ENCODE results near the gene AQP12B.
"Not testable (repeated sequence)": the region's sequence is repeated elsewhere in the genome, so short reads cannot be mapped to it uniquely, and the experiment has no call there.

The AQP12B gene, protein sequence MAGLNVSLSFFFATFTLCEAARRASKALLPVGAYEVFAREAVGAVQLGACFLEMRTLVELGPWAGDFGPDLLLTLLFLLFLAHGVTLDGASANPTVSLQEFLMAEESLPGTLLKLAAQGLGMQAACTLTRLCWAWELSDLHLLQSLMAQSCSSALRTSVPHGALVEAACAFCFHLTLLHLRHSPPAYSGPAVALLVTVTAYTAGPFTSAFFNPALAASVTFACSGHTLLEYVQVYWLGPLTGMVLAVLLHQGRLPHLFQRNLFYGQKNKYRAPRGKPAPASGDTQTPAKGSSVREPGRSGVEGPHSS

DNA sequence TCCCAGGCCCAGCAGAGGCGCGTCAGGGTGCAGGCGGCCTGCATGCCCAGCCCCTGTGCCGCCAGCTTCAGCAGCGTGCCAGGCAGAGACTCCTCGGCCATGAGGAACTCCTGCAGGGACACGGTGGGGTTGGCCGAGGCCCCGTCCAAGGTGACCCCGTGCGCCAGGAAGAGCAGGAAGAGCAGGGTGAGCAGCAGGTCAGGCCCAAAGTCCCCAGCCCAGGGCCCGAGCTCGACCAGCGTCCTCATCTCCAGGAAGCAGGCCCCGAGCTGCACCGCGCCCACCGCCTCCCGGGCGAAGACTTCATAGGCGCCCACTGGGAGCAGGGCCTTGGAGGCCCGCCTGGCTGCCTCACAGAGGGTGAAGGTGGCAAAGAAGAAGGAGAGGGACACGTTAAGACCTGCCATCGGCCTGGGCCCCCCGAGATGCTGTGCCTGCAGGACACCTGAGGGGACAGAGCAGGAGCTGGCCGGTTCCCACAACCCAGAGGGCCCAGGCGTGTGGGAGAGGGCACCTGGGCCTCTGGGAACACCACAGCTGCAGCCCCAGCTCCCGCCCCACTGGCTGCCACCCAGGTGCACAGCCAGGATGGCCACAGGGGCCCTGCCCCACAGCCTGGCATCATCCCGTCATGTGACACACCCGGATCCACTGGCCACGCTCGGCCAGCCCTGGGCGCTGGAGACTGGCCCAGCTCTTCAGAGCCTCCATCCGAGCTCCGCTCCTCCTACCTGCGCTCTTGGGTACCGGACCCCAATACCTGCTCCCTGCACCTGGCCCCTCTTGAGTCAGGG lies at the start of gene AQP12B:
Gene AQP12B, minus strand, starts transcription at position 455 of the 794 bp plus-strand sequence. Its CDS starts 48 bp downstream, at position 407.
- DNase-seq (ENCODE audit: low read depth): not testable (repeated sequence)

DNA sequence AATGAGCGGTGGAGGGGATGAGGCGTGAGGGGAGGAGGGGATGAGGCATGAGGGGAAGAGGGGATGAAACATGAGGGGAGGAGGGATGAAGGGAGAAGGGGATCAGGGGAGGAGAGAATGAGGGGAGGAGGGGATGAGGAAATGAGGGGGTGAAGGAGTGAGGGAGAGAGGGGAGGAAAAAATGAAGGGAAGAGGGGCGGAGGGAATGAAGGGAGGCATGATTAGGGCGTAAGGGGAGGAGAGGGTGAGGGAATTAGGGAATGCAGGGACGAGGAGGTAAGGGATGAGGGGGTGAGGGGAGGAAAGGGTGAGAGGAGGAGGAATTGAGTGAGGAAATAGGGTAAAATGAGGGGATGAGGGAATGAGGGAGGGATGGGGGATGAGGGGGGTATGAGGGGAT lies 49.5 kb upstream of the AQP12B start:
- no peak for DNase-seq (ENCODE audit: low read depth)

DNA sequence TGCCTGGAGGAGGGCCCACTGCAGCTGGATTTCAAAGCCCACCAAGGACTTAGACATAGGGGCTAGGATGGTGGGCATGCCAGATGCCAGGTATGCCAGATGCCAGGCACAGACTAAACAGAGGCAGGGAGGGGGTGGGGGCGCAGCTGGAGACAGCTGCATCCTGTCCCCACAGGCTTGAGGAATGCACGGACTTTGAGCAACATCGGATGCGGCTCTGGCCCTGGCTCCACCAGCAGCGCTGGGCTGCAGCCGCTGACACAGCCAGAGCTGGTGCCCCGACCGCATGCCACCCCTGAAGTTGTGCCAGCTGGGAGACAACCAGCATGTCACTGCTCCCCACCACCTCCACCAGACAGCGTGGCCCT lies 48.5 kb upstream of the AQP12B start:
- no peak for DNase-seq (ENCODE audit: low read depth)

DNA sequence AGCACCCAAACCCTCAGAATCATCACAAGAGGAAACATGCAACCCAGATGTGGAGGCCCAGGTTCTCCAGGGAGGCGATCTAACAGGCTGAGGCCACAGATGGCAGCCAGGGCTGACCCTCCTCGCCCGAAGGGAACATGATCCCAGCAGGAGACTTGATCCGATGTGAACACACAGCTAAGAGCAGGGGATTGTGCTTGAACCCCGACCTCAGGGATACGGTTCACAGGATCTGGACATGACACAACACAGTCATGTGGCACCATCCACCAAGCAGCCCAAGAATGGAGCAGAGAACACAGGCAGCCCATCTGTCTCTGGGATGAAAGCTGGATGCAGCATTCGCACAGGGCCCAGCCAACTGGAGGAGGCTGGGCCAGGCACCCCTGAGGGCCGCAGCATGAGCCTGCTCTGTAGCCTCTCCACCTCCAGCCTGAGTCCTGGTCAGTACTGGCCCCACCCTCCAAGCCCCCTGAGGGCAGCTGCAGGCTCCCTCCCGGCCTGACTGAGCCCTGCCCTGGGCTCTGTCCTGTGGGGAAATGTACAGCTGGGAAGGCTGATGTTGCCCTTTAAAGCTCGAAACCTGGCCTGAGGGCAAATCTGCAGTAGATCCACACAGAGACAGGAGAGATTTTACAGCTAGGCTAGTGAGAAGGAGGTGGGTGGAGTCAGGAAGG lies 48.0 kb upstream of the AQP12B start:
- DNase-seq (ENCODE audit: low read depth): no peak

DNA sequence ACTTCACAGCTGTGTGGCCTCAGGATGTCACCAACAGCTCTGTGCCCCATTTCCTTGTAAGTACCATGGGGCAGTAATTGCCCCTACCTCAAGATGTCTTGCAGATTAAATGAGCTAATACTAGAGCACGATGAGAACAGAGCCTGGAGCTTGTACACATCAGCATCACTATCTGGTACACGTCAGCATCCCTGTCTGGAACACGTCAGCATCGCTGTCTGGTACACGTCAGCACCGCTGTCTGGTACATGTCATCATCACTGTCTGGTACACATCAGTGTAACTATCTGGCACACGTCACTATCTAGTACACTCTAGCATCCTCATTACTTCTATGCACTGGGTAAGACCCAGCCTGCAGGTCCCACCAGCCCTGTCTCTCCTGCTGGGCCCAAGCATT lies 46.1 kb upstream of the AQP12B start:
- DNase-seq (ENCODE audit: low read depth): no peak

DNA sequence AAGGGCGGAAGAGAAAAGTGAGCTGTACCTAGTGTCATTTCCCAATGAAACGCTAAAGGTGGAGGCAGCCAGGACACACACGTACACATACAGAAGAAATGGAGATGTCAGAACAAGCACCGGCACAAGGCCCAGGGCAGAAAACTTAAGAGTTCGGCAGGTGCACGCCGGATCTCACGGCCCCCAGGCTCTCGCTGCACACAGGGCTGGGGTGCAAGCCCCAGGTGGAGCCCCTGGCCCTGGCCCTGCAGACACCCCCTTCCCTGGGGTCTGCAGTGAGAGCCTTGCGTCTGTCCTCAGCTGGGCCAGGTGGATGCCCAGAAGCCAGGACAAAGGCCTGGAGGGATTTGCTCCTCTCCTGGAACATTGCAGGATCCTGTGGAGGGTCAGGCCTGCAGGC lies 45.7 kb upstream of the AQP12B start:
- DNase-seq (ENCODE audit: low read depth): no peak

DNA sequence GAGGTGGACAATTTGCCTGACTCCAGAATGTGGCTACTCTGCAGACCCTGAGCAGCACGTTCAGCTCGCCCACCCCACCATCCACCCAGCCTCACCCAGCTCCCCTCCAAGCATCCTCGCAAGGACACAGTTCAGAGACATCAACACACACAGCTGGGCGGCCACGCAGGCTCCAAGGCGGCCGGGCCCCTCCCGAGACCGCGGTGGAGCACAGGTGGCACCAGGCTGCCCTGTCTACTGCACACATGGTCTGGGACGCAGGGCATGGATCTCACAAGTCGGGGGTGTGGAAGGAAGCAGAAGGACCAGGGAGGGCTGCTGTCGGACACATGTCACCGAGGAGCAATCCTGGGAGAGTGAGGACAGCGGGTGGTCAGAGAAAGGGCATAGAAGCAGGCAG lies 45.2 kb upstream of the AQP12B start:
- no peak for DNase-seq (ENCODE audit: low read depth)

DNA sequence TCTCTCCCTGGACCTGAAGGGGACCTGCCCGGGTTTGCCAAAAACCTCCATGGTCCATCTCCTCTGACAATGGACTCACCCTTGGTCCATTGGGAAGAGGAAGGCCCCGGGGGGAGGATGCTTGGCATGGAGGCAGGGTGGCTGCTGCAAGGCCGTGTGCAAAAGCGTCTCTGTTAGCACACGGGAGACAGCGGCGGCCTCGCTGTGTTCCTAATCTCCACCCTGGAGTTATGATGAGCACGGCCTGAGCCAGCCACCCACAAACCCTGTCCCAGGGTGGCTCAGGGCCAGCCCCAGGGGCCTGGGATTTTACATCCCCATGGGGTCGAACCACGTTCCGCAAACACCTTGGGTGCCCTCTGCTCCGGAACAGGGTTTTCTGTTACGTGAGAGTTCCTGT lies 44.8 kb upstream of the AQP12B start:
- DNase-seq (ENCODE audit: low read depth): no peak

DNA sequence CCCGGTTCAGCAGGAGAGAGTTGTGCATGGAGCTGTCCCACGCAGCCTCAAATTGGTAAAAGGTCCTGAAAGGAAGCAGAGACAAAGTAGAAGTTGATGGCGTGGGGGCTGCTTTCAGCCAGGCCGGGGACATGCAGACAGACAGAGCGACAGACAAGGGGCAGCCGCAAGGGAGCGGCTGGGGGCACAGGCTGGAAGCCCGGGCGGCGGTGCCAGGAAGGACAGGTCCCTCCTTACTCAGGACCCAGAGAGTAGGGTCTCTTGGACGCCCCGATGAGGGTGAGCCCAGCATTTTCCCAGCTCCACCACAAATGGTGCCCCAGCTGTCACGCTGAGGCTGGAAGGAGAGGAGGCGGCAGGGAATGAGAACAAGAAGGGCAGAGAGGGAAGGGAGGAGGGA lies 44.2 kb upstream of the AQP12B start:
- DNase-seq (ENCODE audit: low read depth): no peak

DNA sequence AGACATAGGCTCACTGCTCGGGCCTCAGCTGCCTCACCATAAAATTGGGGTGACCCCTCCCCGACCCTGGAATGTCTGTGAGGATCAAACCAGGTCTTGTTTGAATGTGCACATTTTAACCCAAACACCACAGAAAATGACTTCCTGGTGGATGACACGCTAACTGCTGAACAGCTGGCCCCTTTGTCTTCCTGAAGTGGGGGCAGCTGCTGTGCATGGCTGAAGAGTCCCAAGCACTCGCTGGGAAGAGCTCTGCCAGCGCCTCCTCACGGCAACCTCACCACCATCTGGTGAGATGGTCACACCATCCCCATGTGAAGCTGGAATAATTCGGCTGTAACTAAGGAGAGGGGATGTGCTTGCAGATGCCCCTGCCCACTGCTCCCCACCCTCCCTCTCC lies 43.0 kb upstream of the AQP12B start:
- no peak for DNase-seq (ENCODE audit: low read depth)

DNA sequence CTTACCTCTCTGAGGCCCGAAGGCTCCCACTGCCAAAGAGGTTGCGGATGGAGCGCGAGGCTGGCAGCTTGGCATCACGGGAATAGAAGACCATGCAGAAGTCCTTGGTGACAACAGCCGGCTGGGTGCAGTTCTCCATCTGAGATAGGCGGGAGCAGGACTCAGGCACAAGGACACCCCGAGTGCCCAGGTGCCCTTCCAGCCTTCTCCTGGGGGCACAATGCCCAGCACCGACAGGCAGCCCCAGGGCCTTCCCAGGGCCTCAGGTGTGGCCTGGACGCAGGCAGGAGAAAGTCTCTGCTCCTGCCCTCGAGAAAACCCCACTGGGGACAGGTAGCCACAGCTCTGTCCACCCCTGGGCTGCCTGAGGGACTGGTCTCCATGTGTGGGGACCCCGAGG lies 42.6 kb upstream of the AQP12B start:
- no peak for DNase-seq (ENCODE audit: low read depth)

DNA sequence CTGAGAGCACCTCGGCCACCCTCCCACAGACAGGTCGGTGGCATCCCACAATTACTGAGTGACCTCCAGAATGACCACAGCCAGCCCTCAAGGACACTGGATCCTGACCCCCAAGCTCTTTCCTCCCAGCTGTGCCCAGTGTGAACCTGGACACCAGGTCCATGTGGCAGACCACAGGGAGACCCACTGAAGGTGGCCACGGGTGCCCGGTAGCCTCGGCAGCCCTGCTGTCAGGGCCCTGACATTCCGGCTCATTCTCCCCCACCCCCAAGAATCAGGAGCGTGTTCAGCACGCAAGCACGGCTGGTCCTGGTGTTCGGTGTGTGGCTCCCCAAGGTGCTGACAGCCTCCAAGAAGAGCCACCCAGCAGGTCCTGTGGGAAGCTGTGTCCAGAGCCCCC lies 41.7 kb upstream of the AQP12B start:
- DNase-seq (ENCODE audit: low read depth): no peak

DNA sequence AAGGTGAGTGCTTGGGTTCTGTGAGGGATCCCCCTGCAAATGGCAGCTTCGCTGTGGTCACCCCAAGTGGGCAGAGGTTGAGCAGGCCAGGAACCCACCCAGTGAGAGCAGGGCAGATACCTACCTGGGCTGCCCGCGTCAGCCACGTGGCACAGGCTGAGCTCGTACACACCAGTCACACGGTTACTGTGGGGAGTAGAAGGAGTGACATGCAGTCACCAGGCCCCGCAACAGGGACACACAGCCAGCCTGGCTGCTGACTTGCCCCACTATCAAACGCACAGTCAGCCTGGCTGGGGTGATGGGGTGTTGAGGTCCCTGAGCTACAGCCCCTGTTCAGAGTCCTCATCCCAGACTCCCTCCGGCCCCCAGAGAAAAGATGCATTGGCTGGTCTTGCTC lies 41.2 kb upstream of the AQP12B start:
- DNase-seq (ENCODE audit: low read depth): no peak

DNA sequence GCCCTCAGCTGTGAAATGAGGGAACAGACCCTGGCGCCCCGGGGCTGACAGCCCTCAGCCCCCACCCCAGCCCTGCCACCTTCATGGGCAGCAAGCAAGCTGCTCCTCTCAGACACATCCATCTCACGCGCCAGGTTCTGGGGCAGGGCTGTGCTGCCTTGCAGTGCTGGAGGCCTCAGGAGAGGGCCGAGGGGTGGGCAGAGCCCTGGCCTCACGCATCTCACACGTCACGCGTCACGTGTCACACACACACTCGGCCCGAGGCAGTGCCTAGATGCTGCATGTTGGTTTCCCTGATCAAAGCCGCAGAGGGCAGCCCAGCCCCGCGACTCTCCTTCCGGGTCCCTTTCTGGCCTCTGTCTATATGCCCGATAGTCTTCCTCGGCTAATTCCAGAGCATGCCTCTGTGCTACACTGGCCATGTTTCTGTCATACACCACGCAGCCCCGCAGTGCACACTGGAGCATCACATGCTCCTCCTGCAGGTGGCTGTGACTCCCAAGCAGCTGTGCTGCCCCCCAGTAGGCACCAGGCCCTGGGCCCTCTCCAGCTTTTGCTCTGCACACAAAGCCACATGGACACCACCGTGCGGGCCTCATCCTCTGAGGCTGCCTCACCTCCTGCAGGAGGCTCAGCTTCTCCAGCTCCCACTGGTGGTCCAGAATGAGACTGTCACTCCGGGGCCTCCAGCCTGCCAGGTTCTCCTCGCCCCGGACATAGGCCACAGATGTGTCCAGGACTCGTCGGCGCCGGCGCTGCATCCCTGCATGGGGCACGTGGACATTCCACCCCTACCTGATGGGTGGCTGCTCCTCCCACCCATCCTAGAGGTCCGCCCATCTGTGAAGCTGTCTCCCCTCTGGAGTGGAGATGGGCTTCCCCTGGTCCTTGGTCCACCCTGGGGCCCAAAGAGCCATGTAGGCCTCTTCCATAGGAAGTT lies 40.4 kb upstream of the AQP12B start:
- no peak for DNase-seq (ENCODE audit: low read depth)

DNA sequence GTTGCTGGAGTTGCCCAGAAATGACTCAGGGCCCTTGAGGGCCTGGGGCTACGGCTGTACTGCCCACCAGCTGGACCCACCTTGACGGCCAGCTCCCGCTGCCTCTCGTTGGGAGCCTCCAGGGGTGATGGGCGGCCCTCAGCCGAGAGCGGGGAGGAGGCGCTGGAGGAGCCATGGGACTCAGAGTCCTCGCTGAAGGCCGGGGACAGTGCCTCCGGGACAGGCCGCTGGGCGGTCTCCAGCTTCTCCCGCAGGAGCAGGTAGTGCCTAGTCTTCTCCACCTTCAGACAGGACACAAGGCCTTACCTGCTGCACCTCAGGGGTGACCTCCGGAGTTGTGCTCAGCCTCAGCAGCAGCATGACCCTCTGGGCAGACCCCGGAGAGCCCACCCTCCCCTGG lies 39.7 kb upstream of the AQP12B start:
- no peak for DNase-seq (ENCODE audit: low read depth)

DNA sequence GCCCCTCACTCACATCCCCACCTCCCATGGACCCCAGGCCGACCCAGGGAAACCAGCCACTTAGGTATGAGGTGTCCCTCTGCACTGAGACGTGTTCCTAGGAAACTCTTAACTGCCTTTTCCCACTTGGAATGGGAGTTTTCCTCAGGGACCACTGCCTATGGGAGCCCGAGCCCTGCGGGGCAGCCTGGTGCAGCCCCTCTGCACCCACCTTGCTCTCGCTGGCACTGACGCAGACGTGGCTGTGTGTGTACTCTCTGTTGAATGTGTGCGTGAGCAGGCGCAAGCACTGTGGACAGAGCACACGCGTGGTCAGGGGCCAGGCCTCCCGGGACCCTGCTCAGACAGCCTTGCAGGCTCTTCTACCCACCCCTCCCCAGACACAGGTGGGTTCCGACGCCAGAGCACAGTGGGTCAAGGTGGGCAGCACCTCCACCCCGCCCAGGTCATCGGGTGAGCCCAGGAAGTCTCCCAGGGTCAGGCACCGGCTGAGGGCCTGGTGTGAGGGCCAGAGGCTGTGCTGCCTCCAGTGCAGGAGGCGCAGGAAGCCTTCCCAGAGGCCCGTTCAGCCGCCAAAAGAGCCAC lies 39.0 kb upstream of the AQP12B start:
- DNase-seq (ENCODE audit: low read depth): no peak

DNA sequence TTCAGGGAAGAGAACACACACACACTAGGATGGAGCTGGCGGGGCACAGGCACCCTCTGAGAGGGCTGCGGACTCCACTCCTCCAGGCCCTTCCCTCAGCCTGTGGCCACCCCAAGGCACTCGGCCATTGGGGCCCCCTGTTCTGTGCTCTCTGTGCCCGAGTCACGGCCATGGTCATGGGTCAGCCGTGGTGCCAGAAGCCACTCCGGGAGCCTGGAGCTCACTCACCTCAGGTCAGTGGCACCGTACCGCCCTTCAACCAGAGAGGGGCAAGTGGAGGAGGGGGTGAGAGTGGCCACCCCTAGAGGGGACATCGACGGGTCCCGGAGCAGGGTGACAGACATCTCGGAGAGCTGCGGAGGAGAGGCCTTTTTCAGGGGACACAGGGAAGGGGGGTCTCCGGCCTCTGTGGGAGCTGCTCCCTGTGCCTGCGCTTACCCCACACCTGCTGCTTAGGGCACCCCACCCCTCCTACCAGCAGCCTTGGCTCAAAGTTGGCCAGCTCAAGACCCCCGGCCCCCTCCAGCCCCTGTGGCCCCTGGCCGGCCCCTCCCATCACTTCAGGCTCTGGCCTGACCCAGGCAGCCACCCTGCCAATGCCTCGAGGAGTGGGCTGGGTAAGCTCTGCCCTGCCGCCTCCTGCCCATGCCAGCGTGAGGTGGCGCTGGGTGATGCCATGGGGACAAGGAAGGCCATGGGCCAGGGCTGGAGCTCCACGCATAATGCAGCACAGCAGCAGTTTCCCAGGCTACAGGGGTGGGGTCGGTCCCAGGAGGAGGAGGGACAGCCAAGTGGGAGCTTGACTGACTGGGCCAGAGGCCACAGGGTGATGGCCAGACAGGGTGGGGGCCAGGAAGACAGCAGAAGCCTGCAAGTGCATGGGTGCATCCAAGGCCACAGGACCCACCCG lies 38.3 kb upstream of the AQP12B start:
- no peak for DNase-seq (ENCODE audit: low read depth)

DNA sequence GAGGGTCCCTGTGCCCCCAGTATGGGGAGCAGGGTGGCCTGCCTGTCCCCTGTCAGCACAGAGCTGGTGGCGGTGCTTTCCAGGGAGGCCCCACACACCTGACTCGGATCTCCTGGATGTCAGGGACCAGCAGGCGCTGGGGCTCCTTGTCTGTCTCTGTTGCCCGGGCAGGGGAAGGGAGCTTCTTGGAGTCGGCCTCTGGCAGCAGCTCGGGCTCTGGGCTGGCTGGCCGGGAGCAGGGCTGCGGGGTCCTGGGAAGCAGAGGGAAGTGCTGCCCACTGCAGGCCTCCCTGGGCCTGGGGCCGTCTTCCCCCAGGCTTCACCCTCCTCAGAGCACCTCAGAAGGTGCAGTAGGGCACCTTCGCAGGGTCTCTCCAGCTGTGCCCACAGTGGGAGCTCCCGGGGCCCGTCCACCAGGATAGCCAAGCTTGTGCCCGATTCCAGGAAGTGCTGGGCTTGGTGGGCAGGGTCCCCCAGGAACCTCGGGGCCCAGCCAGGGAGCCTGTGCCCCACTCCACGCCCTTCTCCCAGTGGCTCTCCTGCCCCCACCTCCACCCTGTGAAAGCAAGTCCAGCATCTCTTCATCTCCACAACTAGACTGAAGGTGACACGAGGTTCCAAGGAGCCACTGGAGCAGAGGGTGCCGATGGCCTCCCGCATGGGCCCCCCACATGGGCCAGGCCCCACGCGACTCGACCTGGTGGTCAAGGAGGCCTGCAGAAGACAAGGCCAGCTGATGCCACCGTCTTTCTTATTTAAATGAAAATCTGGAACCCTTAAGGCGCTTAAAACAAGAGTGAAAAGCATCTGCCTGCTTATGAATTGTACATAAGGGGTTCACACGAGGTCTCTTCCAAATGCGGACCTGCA lies 37.2 kb upstream of the AQP12B start:
- no peak for DNase-seq (ENCODE audit: low read depth)

DNA sequence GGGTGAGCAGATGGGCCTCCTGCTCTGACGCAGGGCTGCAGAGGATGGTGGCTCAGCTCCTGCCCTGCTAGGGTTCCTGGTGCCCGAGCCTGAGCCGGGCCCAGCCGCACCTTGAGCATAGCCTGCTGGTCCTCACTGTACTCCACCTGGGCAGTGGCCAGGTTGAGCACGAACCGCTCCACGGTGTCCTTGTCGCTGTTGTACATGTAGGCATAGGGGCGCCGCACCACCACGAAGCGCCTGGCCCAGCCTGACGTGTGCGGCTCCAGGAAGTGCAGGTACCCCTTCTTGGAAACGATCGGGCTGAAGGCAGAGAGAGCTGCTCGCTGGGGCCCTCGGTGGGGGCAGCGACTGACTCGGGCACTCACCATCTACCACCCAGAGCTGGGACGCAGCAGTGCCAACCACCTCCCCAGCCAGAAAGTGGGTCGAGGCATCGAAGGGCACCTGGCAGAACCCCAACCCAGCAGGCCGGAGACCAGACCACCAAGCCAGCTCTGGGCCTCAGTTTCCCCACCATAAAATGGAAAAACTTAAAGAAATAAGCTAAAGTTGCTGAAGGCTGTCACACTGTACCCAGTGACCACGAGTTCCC lies 36.3 kb upstream of the AQP12B start:
- DNase-seq (ENCODE audit: low read depth): no peak

Data from T-helper 22 cell (primary cell).